ENCODE measurements around the gene PTK7.

PTK7 gene

GRCh38 chr6:43060755-43061633 is 15.1 kb upstream of the PTK7 start:
- TF ChIP-seq, protein P1, sequence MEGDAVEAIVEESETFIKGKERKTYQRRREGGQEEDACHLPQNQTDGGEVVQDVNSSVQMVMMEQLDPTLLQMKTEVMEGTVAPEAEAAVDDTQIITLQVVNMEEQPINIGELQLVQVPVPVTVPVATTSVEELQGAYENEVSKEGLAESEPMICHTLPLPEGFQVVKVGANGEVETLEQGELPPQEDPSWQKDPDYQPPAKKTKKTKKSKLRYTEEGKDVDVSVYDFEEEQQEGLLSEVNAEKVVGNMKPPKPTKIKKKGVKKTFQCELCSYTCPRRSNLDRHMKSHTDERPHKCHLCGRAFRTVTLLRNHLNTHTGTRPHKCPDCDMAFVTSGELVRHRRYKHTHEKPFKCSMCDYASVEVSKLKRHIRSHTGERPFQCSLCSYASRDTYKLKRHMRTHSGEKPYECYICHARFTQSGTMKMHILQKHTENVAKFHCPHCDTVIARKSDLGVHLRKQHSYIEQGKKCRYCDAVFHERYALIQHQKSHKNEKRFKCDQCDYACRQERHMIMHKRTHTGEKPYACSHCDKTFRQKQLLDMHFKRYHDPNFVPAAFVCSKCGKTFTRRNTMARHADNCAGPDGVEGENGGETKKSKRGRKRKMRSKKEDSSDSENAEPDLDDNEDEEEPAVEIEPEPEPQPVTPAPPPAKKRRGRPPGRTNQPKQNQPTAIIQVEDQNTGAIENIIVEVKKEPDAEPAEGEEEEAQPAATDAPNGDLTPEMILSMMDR (IDR thresholded peaks at IDR 0.05; ENCODE audit: low read depth, low read length, missing control alignments) = no peak
- no peak overlapping the region for H3K4me3 ChIP-seq (replicated peaks; ENCODE audit: low read depth, low read length)
- DNase-seq (ENCODE audit: extremely low read depth, low read depth) = no peak

GRCh38 chr6:43061861-43062260 is 14.3 kb upstream of the PTK7 start:
- no peak overlapping the region for H3K4me3 ChIP-seq (replicated peaks; ENCODE audit: low read depth, low read length)
- TF ChIP-seq, protein P1 (IDR thresholded peaks at IDR 0.05; ENCODE audit: low read depth, low read length, missing control alignments) = no peak
- DNase-seq (ENCODE audit: extremely low read depth, low read depth) = no peak

DNA sequence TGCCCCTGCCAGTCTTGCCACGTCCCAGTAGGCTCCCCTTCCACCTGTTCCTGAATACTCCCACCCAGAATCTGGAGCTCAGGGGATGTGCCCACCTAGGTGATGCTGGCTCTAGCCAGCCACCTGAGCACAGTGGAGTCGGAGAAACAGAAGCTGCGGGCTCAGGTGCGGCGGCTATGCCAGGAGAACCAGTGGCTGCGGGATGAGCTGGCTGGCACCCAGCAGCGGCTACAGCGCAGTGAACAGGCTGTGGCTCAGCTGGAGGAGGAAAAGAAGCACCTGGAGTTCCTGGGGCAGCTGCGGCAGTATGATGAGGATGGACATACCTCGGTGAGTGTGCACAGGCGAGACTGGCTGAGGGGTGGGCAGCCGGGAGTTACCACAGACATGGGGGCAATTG is 13.3 kb upstream of the PTK7 start:
- no peak overlapping the region for H3K4me3 ChIP-seq (replicated peaks; ENCODE audit: low read depth, low read length)
- no peak for DNase-seq (ENCODE audit: extremely low read depth, low read depth)
- TF ChIP-seq, protein P1 (IDR thresholded peaks at IDR 0.05; ENCODE audit: low read depth, low read length, missing control alignments) = no peak

GRCh38 chr6:43070028-43070632 is 6.0 kb upstream of the PTK7 start:
- DNase-seq (ENCODE audit: extremely low read depth, low read depth) = no peak
- H3K4me3 ChIP-seq (replicated peaks; ENCODE audit: low read depth, low read length) = no peak overlapping the region
- TF ChIP-seq, protein P1 (IDR thresholded peaks at IDR 0.05; ENCODE audit: low read depth, low read length, missing control alignments) = peak; percentile 62

DNA sequence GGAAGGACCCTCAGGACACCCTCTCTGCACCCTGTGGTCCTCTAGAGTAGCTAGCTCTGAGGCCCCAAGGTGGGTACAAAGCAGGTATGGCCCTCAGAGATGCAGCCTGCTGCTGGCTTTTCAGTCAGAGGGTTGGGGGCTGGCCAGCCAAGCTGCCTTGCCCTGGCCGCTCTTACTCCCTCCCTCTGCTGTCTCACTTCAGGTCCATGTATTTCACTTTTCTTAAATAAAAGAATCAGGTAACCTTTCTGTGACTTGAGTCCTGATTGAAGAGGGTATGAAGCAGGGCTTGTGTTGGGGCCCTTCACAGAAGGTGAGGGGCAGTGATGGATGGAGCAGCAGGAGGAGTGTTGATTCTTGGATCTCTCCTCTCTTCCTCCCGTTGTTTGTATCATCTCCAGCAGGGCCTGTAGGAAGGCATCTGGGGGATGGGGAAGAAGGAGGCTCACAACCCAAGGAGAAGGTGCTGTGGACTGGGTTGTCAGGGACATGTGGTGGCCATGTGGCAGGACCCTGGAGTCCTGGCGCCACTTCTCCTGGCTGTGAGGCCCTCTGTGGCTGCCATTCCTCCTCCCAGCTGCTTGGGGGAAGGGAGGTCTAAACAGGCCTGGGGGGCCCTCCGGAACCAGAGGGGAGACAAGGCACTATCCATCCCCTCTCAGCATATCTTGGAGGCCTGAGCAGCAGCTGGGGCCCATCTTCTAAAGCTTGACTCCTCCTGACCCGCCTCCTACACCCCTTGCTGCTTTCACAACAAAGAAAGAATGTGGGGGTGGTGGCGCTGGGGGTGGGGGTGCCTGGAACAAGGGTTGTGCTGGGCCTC is 1.1 kb upstream of the PTK7 start:
- peak; percentile 78 for DNase-seq (ENCODE audit: extremely low read depth, low read depth)
- TF ChIP-seq, protein P1 (IDR thresholded peaks at IDR 0.05; ENCODE audit: low read depth, low read length, missing control alignments) = no peak
- peak overlapping the region; percentile 92 for H3K4me3 ChIP-seq (replicated peaks; ENCODE audit: low read depth, low read length)

GRCh38 chr6:43076464-43077332 is 584 bp downstream of the PTK7 start:
- DNase-seq (ENCODE audit: extremely low read depth, low read depth) = no peak
- TF ChIP-seq, protein P1 (IDR thresholded peaks at IDR 0.05; ENCODE audit: low read depth, low read length, missing control alignments) = no peak
- H3K4me3 ChIP-seq (replicated peaks; ENCODE audit: low read depth, low read length) = peak overlapping the region; percentile 92

Measured in HFF-Myc (cell line).